Liver (tissue), 9 donors: ENCODE data around the gene ZNF410. TPM values are rescaled to one million over a fixed set of nuclear protein-coding genes. Genes with fewer than 3 reads are reported as not detected.
A peak's percentile ranks its signal among the peaks of the same experiment; 100 is the strongest.

Experiments used
- DNase-seq: peaks from one replicate; pipeline ENCODE4 v3.0.0-alpha.2; 2017; ENCODE audit warnings: low spot score
- H3K27ac ChIP-seq, 2 donors: one replicate each; pipeline ENCODE4 v1.7.0; 2013; ENCODE audit warnings: inconsistent platforms in 2 of 2, low read length in 2 of 2, control low read depth in 1 of 2, low read depth in 1 of 2, mild to moderate bottlenecking in 1 of 2
- H3K27me3 ChIP-seq, 4 donors: one replicate each; pipeline versions ENCODE4 v1.6.1 to v1.7.0; 2013; ENCODE audit warnings: low read length in 3 of 4, inconsistent platforms in 1 of 4, mild to moderate bottlenecking in 1 of 4, moderate library complexity in 1 of 4; ENCODE audit not compliant: control insufficient read depth in 4 of 4, insufficient read depth in 4 of 4
- H3K36me3 ChIP-seq, 4 donors: one replicate each; pipeline versions ENCODE4 v1.6.1 to v1.7.0; 2013; ENCODE audit warnings: low read length in 3 of 4, mild to moderate bottlenecking in 3 of 4, low read depth in 1 of 4, moderate library complexity in 1 of 4; ENCODE audit not compliant: control insufficient read depth in 4 of 4, insufficient read depth in 3 of 4
- H3K4me1 ChIP-seq, 4 donors: one replicate each; pipeline versions ENCODE4 v1.6.1 to v1.7.0; 2013; ENCODE audit warnings: low read length in 3 of 4, mild to moderate bottlenecking in 3 of 4, moderate library complexity in 1 of 4; ENCODE audit not compliant: control insufficient read depth in 4 of 4, insufficient read depth in 4 of 4
- H3K4me3 ChIP-seq, 3 donors: one replicate each; pipeline versions ENCODE4 v1.6.1 to v1.7.0; 2013; ENCODE audit warnings: low read length in 3 of 3, control low read depth in 1 of 3, low read depth in 1 of 3, mild to moderate bottlenecking in 1 of 3
- H3K9ac ChIP-seq, 2 donors: one replicate each; pipeline ENCODE4 v1.7.0; 2013; ENCODE audit warnings: low read length in 2 of 2, mild to moderate bottlenecking in 2 of 2, moderate library complexity in 2 of 2, control low read depth in 1 of 2, low read depth in 1 of 2
- H3K9me3 ChIP-seq, 4 donors: one replicate each; pipeline versions ENCODE4 v1.6.1 to v1.7.0; 2013; ENCODE audit warnings: low read length in 3 of 4; ENCODE audit not compliant: control insufficient read depth in 4 of 4
- EGR1 ChIP-seq, 2 donors: IDR thresholded peaks; 2 replicates each; pipeline ENCODE4 v1.6.1; 2016 to 2018; ENCODE audit warnings: antibody characterized with exemption in 2 of 2, low read depth in 2 of 2
- FOXA1 ChIP-seq: IDR thresholded peaks from 2 replicates; pipeline ENCODE4 v1.6.1; 2016; ENCODE audit warnings: antibody characterized with exemption
- FOXA2 ChIP-seq: IDR thresholded peaks from 2 replicates; pipeline ENCODE4 v1.6.1; 2016; ENCODE audit warnings: antibody characterized with exemption
- GABPA ChIP-seq, 2 donors: IDR thresholded peaks in 1 of 2; conservative IDR thresholded peaks in 1 of 2; 2 replicates each; pipeline ENCODE4 v1.6.1; 2016; ENCODE audit warnings: antibody characterized with exemption in 2 of 2, mild to moderate bottlenecking in 1 of 2, moderate library complexity in 1 of 2
- HNF4A ChIP-seq, 2 donors: conservative IDR thresholded peaks; 2 replicates each; pipeline ENCODE4 v1.6.1; 2016; ENCODE audit warnings: antibody characterized with exemption in 2 of 2, mild to moderate bottlenecking in 2 of 2
- HNF4G ChIP-seq: IDR thresholded peaks from 2 replicates; pipeline ENCODE4 v1.6.1; 2016; ENCODE audit warnings: antibody characterized with exemption
- JUND ChIP-seq, 2 donors: IDR thresholded peaks; 2 replicates each; pipeline ENCODE4 v1.6.1; 2016; ENCODE audit warnings: antibody characterized with exemption in 2 of 2
- NR2F2 ChIP-seq: IDR thresholded peaks from 2 replicates; pipeline ENCODE4 v1.6.1; 2016; ENCODE audit warnings: antibody characterized with exemption
- RAD21 ChIP-seq, 2 donors: IDR thresholded peaks; 2 replicates each; pipeline ENCODE4 v1.6.1; 2016; ENCODE audit warnings: antibody characterized with exemption in 2 of 2, mild to moderate bottlenecking in 2 of 2
- RXRA ChIP-seq, 2 donors: IDR thresholded peaks; 2 replicates each; pipeline ENCODE4 v1.6.1; 2017 to 2018; ENCODE audit warnings: antibody characterized with exemption in 2 of 2, mild to moderate bottlenecking in 1 of 2
- SP1 ChIP-seq: IDR thresholded peaks from 2 replicates; pipeline ENCODE4 v1.6.1; 2018; ENCODE audit warnings: antibody characterized with exemption, mild to moderate bottlenecking
- TAF1 ChIP-seq: conservative IDR thresholded peaks from 2 replicates; pipeline ENCODE4 v1.6.1; 2016; ENCODE audit warnings: antibody characterized with exemption, mild to moderate bottlenecking
- YY1 ChIP-seq: IDR thresholded peaks from 2 replicates; pipeline ENCODE4 v1.6.1; 2016; ENCODE audit warnings: antibody characterized with exemption, mild to moderate bottlenecking
- ZBTB33 ChIP-seq: IDR thresholded peaks from 2 replicates; pipeline ENCODE4 v1.6.1; 2016; ENCODE audit warnings: antibody characterized with exemption
- WGBS: extraction: QIAGEN DNeasy Blood & Tissue Kit; methylation state at CpG from one replicate; pipeline ENCODE4 v1.1.7; 2013; 5-methylcytosine and 5-hydroxymethylcytosine counted together
- polyA plus RNA-seq, 2 donors: library from polyadenylated mRNA; stranded (reverse) in 1 of 2; unstranded in 1 of 2; fragments of 200-250 nt in 1 of 2; fragments of >200 nt in 1 of 2; fragmentation: Nextera tagmentation in 1 of 2; extraction: Ambion mirVana in 1 of 2; gene quantifications; one replicate each; pipeline versions ENCODE4 v1.2.1 to v1.2.3, GENCODE V29; 2013 to 2015
- total RNA-seq, 2 donors: library from RNA; depleted of rRNA; stranded (reverse); fragments of >200 nt; gene quantifications; one replicate each; pipeline ENCODE4 v1.2.3, GENCODE V29; 2014
- TF ChIP-seq, protein P1 (sequence below): IDR thresholded peaks from 2 replicates; pipeline ENCODE4 v1.6.1; 2016; ENCODE audit warnings: antibody characterized with exemption
- TF ChIP-seq, protein P2 (sequence below): IDR thresholded peaks from 2 replicates; pipeline ENCODE4 v1.6.1; 2016; ENCODE audit warnings: antibody characterized with exemption
- TF ChIP-seq, protein P3 (sequence below): IDR thresholded peaks from 2 replicates; pipeline ENCODE4 v1.6.1; 2016; ENCODE audit warnings: antibody characterized with exemption, mild to moderate bottlenecking
- TF ChIP-seq, protein P4 (sequence below): fragments of 150-350 bp; IDR thresholded peaks from 2 replicates; pipeline ENCODE4 v1.5.1; 2017; ENCODE audit warnings: improper control_type of control experiment, low read depth, low read length; ENCODE audit not compliant: missing input control
- donor health status: healthy.
- donor health status: healthy.
- donor health status: healthy.
- donor health status: healthy.
- donor health status: healthy.

The ZNF410 gene
- total RNA-seq (10 to 100 TPM; 29.5 to 33.0 TPM), polyA plus RNA-seq (10 to 100 TPM; 11.2 to 13.7 TPM)

DNA sequence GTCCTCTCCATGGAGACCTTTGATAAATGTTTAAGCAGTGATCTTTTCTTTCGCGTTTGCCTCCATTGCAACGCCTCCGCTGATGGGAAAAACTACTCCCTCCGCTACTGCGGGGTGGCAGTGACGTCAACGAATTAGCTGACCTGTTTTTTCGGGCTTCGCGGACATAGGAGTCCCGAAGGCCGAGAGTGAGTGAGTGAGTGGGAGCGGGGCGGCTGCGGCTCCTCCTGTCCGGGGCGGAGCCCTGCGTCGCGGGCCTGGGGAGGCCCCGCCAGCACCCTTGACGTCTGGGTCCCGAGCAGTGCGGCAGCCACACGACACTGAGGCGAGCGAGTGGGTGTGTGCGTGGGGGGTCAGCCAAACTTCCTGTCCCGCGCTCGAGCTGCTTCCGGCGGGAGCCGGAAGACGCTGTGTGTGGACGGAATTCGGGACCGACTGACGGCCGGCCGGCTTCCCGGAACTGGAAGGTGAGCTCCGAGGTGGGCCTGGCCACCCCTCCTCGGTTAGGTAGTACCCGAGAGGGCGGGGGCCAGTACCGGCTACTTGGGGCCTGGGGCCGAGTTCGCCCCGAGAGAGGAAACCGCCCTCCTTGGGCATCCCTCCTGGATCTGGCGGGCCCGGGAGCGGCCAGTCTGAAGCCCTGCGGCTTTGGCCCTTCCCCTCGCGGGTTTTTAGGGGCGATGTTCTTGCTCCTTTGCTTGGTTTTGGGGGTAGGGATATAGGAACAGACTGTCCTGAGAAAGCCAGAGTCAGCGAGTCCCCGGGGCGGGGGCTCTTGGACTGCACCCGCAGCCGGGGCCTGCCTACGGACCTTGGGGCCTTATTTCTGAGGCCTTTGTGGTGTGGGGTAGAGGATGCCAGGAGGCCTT is at the start of gene ZNF410:
ZNF410 (plus strand) TSS at position 411 of the 869 bp plus-strand sequence. CDS start 5,317 bp downstream, outside the sequence.
- peak within 1 kb of the TSS; percentile 84 to 87 for H3K27ac ChIP-seq
- peak within 1 kb of the TSS; percentile 93 to 95 for H3K9ac ChIP-seq
- under 1% methylated on average over 65 of the region's 65 CpGs for WGBS
- TF ChIP-seq GABPA (IDR thresholded peaks at IDR 0.05 in 1 of 2, conservative IDR thresholded peaks at IDR 0.05 in 1 of 2) (peak; percentile 93 to 96), RXRA (IDR thresholded peaks at IDR 0.05) (peak; percentile 52), ZBTB33 (peak; percentile 65), SP1 (peak; percentile 83), JUND (IDR thresholded peaks at IDR 0.05) (peak; percentile 72 to 89), FOXA1 (peak; percentile 48), RAD21 (IDR thresholded peaks at IDR 0.05) (peak; percentile 39 to 60), NR2F2 (peak; percentile 59), HNF4A (conservative IDR thresholded peaks at IDR 0.05) (peak; percentile 34 to 54), FOXA2 (peak; percentile 15), YY1 (peak; percentile 92), HNF4G (no peak), EGR1 (IDR thresholded peaks at IDR 0.05; ENCODE audit: low read depth in 2 of 2) (peak; percentile 93 to 97), TAF1 (peak; percentile 60)
- TF ChIP-seq, protein P1, sequence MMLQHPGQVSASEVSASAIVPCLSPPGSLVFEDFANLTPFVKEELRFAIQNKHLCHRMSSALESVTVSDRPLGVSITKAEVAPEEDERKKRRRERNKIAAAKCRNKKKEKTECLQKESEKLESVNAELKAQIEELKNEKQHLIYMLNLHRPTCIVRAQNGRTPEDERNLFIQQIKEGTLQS: no peak
- TF ChIP-seq, protein P2, sequence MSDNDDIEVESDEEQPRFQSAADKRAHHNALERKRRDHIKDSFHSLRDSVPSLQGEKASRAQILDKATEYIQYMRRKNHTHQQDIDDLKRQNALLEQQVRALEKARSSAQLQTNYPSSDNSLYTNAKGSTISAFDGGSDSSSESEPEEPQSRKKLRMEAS: peak; percentile 97
- TF ChIP-seq, protein P3, sequence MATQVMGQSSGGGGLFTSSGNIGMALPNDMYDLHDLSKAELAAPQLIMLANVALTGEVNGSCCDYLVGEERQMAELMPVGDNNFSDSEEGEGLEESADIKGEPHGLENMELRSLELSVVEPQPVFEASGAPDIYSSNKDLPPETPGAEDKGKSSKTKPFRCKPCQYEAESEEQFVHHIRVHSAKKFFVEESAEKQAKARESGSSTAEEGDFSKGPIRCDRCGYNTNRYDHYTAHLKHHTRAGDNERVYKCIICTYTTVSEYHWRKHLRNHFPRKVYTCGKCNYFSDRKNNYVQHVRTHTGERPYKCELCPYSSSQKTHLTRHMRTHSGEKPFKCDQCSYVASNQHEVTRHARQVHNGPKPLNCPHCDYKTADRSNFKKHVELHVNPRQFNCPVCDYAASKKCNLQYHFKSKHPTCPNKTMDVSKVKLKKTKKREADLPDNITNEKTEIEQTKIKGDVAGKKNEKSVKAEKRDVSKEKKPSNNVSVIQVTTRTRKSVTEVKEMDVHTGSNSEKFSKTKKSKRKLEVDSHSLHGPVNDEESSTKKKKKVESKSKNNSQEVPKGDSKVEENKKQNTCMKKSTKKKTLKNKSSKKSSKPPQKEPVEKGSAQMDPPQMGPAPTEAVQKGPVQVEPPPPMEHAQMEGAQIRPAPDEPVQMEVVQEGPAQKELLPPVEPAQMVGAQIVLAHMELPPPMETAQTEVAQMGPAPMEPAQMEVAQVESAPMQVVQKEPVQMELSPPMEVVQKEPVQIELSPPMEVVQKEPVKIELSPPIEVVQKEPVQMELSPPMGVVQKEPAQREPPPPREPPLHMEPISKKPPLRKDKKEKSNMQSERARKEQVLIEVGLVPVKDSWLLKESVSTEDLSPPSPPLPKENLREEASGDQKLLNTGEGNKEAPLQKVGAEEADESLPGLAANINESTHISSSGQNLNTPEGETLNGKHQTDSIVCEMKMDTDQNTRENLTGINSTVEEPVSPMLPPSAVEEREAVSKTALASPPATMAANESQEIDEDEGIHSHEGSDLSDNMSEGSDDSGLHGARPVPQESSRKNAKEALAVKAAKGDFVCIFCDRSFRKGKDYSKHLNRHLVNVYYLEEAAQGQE: peak; percentile 76
- TF ChIP-seq, protein P4, sequence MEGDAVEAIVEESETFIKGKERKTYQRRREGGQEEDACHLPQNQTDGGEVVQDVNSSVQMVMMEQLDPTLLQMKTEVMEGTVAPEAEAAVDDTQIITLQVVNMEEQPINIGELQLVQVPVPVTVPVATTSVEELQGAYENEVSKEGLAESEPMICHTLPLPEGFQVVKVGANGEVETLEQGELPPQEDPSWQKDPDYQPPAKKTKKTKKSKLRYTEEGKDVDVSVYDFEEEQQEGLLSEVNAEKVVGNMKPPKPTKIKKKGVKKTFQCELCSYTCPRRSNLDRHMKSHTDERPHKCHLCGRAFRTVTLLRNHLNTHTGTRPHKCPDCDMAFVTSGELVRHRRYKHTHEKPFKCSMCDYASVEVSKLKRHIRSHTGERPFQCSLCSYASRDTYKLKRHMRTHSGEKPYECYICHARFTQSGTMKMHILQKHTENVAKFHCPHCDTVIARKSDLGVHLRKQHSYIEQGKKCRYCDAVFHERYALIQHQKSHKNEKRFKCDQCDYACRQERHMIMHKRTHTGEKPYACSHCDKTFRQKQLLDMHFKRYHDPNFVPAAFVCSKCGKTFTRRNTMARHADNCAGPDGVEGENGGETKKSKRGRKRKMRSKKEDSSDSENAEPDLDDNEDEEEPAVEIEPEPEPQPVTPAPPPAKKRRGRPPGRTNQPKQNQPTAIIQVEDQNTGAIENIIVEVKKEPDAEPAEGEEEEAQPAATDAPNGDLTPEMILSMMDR: no peak
- H3K27me3 ChIP-seq: no peaks in the 10 kb centered on the region
- H3K4me3 ChIP-seq: peak within 1 kb of the TSS; percentile 74 to 87 (median 85)
- no peaks in the 10 kb centered on the region for H3K9me3 ChIP-seq
- peak; percentile 89 for DNase-seq
- peaks cover 0 to 2% (median 2%) of the 10 kb centered on the region in 4 donors for H3K36me3 ChIP-seq
- peaks cover 4 to 22% (median 13%) of the 10 kb centered on the region in 4 donors for H3K4me1 ChIP-seq
